Fibroblast of lung (primary cell): ENCODE measurements around the gene POLR2L. TPM values are rescaled to one million over a fixed set of nuclear protein-coding genes. Genes with fewer than 3 reads are reported as not detected.

ENCODE experiments used
- DNase-seq, 2 donors: peaks; one replicate each; pipeline versions ENCODE4 v3.0.0 to v3.0.0-alpha.2; 2010; ENCODE audit warnings: low read depth in 2 of 2
- H2AFZ ChIP-seq: 2 replicates; pipeline ENCODE4 v1.5.1; 2012; ENCODE audit warnings: low read length, control low read depth, inconsistent platforms
- H3K27ac ChIP-seq: 2 replicates; pipeline ENCODE4 v1.5.1; 2011; ENCODE audit warnings: low read length, control low read depth; ENCODE audit not compliant: insufficient read depth
- H3K27me3 ChIP-seq: 2 replicates; pipeline ENCODE4 v1.5.1; 2011; ENCODE audit warnings: mild to moderate bottlenecking, low read length; ENCODE audit not compliant: control insufficient read depth, insufficient read depth
- H3K36me3 ChIP-seq: 2 replicates; pipeline ENCODE4 v1.5.1; 2011; ENCODE audit warnings: low read length; ENCODE audit not compliant: control insufficient read depth, insufficient read depth
- H3K4me1 ChIP-seq: 2 replicates; pipeline ENCODE4 v1.5.1; 2011; ENCODE audit warnings: low read length; ENCODE audit not compliant: control insufficient read depth, insufficient read depth; ENCODE audit errors: extremely low read depth
- H3K4me2 ChIP-seq: 2 replicates; pipeline ENCODE4 v1.5.1; 2011; ENCODE audit warnings: low read length, control low read depth; ENCODE audit not compliant: insufficient read depth; ENCODE audit errors: extremely low read depth
- H3K4me3 ChIP-seq, 4 experiments: fragments of 200-600 bp in 1 of 4; sonication (generic) in 1 of 4; replicated peaks in 1 of 4; 2 replicates each; pipeline ENCODE4 v1.5.1; 2011 to 2016; ENCODE audit warnings: low read length in 4 of 4, low read depth in 3 of 4, mild to moderate bottlenecking in 3 of 4, control low read depth in 2 of 4, inconsistent platforms in 1 of 4, mixed read lengths in 1 of 4; ENCODE audit not compliant: insufficient read depth in 1 of 4; ENCODE audit errors: control extremely low read depth in 1 of 4
- H3K79me2 ChIP-seq: 2 replicates; pipeline ENCODE4 v1.5.1; 2012; ENCODE audit warnings: mild to moderate bottlenecking, low read length, inconsistent platforms; ENCODE audit not compliant: control insufficient read depth, insufficient read depth
- H3K9ac ChIP-seq: 2 replicates; pipeline ENCODE4 v1.5.1; 2011; ENCODE audit warnings: mild to moderate bottlenecking, low read length, control low read depth; ENCODE audit not compliant: insufficient read depth
- H3K9me3 ChIP-seq: 2 replicates; pipeline ENCODE4 v1.5.1; 2012; ENCODE audit warnings: low read depth, low read length; ENCODE audit not compliant: control insufficient read depth, insufficient read depth
- H4K20me1 ChIP-seq: 2 replicates; pipeline ENCODE4 v1.5.1; 2011; ENCODE audit warnings: low read length; ENCODE audit not compliant: control insufficient read depth, insufficient read depth; ENCODE audit errors: extremely low read depth
- EZH2 ChIP-seq: IDR thresholded peaks from 2 replicates; pipeline ENCODE4 v1.5.1; 2012; ENCODE audit warnings: low read length, control low read depth, mild to moderate bottlenecking; ENCODE audit errors: missing control alignments
- polyA plus RNA-seq, 2 donors: library from polyadenylated mRNA; depleted of rRNA in 1 of 2; stranded (reverse) in 1 of 2; unstranded in 1 of 2; fragments of >200 nt; gene quantifications; 2 replicates each; pipeline ENCODE4 v1.2.1, GENCODE V29; 2011 to 2012; ENCODE audit warnings: missing spikeins in 1 of 2
- total RNA-seq: library from RNA; depleted of rRNA; stranded (reverse); fragments of >200 nt; gene quantifications from 2 replicates; pipeline ENCODE4 v1.2.1, GENCODE V29; 2014
- TF ChIP-seq, protein P1 (sequence below), 2 donors: IDR thresholded peaks in 1 of 2; conservative IDR thresholded peaks in 1 of 2; 1 replicate in 1 of 2; 2 replicates in 1 of 2; pipeline ENCODE4 v1.5.1; 2011 to 2012; ENCODE audit warnings: low read length in 2 of 2, control low read depth in 1 of 2, inconsistent platforms in 1 of 2, low read depth in 1 of 2, mild to moderate bottlenecking in 1 of 2

Gene POLR2L
- total and polyA plus RNA-seq, 2 donors (not counting 1 experiment from before 2014, with no cell fraction given), result 181 to 196 TPM

DNA sequence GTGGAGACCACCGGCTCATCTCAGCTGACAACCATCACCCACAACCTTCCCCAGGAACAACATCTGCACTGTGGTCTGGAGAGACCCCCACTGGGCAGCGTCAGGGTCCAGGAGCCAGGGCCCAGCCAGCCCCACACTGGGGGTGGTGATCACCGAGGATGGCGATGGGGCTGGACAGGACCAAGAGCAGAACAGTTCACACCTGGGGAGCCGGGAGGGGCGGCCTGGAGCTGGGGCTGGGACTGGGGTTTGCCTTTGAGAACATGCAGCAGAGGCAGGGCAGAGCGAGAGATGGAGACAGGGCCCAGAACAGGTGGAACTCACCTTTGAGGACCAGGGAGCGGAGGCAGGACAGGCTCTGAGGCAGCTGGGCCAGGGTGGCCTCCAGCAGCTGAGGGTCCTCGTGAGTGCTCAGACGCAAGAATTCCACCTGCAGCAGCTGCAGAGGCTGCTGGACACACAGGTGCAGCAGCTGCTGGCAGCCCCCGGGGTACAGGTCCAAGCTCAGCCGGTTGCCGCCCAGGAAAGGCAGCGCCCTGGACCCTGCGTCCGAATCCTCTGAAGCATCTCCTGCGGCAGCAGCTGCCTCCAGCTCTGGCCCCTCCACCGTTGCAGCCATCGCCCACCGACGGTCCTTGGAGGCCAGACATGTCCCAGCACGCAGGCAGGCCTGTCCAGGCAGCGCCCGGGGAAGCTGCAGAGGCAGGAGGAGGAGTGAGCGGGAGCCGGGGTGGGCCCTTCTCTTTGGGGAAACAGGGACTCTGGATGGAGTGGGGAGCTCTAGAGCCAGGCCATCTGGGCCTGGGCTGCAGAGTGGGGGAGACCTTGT is 38.3 kb downstream of the POLR2L start:
- H3K36me3 ChIP-seq, result peaks cover 20% of the 10 kb centered on the region
- H4K20me1 ChIP-seq, result no peaks in the 10 kb centered on the region
- peak overlapping the region; percentile 20 for H3K9ac ChIP-seq
- H3K27me3 ChIP-seq, result no peaks in the 10 kb centered on the region
- H3K4me2 ChIP-seq, result peak overlapping the region; percentile 97
- peaks cover 12% of the 10 kb centered on the region for H3K4me1 ChIP-seq
- peaks cover 9% of the 10 kb centered on the region for H3K79me2 ChIP-seq
- peak overlapping the region; percentile 54 to 73 (median 60) for H3K4me3 ChIP-seq
- no peak for TF ChIP-seq EZH2
- TF ChIP-seq, protein P1, sequence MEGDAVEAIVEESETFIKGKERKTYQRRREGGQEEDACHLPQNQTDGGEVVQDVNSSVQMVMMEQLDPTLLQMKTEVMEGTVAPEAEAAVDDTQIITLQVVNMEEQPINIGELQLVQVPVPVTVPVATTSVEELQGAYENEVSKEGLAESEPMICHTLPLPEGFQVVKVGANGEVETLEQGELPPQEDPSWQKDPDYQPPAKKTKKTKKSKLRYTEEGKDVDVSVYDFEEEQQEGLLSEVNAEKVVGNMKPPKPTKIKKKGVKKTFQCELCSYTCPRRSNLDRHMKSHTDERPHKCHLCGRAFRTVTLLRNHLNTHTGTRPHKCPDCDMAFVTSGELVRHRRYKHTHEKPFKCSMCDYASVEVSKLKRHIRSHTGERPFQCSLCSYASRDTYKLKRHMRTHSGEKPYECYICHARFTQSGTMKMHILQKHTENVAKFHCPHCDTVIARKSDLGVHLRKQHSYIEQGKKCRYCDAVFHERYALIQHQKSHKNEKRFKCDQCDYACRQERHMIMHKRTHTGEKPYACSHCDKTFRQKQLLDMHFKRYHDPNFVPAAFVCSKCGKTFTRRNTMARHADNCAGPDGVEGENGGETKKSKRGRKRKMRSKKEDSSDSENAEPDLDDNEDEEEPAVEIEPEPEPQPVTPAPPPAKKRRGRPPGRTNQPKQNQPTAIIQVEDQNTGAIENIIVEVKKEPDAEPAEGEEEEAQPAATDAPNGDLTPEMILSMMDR (conservative IDR thresholded peaks at IDR 0.05 in 1 of 2, IDR thresholded peaks at IDR 0.05 in 1 of 2; ENCODE audit: low read depth in 1 of 2, low read length in 2 of 2), result no peak
- H3K27ac ChIP-seq, result peak overlapping the region; percentile 57
- no peaks in the 10 kb centered on the region for H3K9me3 ChIP-seq
- H2AFZ ChIP-seq, result no peak overlapping the region
- DNase-seq, result no peak

DNA sequence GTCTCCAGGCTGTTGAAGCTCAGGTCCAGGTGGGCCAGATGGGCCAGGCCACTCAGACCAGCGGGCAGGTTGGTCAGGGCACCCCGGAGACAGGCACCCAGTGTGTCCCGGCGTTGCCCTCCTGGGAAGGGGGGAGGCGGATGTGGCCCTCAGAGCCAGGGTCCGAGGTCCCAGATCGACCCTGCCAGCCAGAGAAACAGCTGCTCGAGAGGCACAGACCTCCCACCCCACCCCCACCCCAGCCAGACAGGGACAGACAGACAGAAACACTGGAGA is 38.9 kb downstream of the POLR2L start:
- Histone ChIP-seq H3K4me1 (peaks cover 10% of the 10 kb centered on the region), H3K27ac (no peak overlapping the region), H3K4me2 (peak overlapping the region; percentile 25), H2AFZ (no peak overlapping the region), H3K9me3 (no peaks in the 10 kb centered on the region), H3K79me2 (peaks cover 4% of the 10 kb centered on the region), H3K9ac (no peak overlapping the region), H3K27me3 (no peaks in the 10 kb centered on the region), H3K4me3 (peak overlapping the region in 2 of 4 experiments; percentile 54 to 73), H4K20me1 (no peaks in the 10 kb centered on the region), H3K36me3 (peaks cover 20% of the 10 kb centered on the region)
- no peak for DNase-seq
- no peak for TF ChIP-seq EZH2
- TF ChIP-seq, protein P1 (conservative IDR thresholded peaks at IDR 0.05 in 1 of 2, IDR thresholded peaks at IDR 0.05 in 1 of 2; ENCODE audit: low read depth in 1 of 2, low read length in 2 of 2), result no peak

DNA sequence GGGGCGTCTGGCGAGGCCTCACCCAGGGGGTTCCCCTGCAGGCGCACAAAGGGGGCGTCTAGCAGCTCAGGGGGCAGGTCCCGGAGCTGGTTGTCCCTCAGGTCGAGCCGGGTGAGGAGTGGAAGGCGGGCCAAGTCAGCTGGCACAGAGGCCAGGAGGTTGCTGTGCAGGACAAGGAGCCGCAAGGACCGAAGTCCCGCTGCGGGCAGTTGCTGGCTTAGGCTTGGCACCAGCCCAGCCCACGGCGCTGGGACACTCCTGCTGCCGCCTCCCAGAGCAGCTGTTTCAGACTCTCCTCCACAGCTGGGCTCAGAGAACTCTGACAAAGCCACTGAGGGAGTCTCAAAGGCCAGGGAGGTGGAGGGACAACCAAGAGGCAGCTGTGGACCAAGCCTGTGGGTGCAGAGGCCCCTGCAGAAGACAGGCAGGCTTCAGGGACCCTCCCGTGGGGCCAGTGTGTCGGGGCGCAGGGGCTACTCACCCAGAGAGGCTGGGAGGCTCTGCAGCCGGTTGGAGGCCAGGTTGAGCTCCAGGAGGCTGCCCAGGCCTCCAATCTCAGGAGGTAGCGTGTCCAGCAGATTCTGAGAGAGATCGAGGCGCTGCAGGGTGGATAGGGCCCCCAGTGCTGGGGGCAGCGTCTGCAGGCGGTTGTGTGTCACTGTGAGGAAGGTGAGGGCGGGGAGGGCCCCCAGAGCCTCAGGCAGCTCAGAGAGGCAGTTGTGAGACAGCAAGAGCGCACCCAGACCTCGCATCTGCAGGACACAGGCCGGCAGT is 39.4 kb downstream of the POLR2L start:
- no peak overlapping the region for H3K27ac ChIP-seq

More for the DNA sequence above, 39.4 kb downstream of the POLR2L start:
- peak overlapping the region in 1 of 4 experiments; percentile 73 for H3K4me3 ChIP-seq
- no peaks in the 10 kb centered on the region for H4K20me1 ChIP-seq
- H3K79me2 ChIP-seq, result peaks cover 1% of the 10 kb centered on the region
- no peak overlapping the region for H3K9ac ChIP-seq
- TF ChIP-seq EZH2, result no peak
- TF ChIP-seq, protein P1 (conservative IDR thresholded peaks at IDR 0.05 in 1 of 2, IDR thresholded peaks at IDR 0.05 in 1 of 2; ENCODE audit: low read depth in 1 of 2, low read length in 2 of 2), result no peak
- H3K36me3 ChIP-seq, result peaks cover 20% of the 10 kb centered on the region
- H3K27me3 ChIP-seq, result no peaks in the 10 kb centered on the region
- H2AFZ ChIP-seq, result no peak overlapping the region
- no peak for DNase-seq
- peaks cover 9% of the 10 kb centered on the region for H3K4me1 ChIP-seq
- H3K4me2 ChIP-seq, result peak overlapping the region; percentile 25
- no peaks in the 10 kb centered on the region for H3K9me3 ChIP-seq
